NCI-H1436 treated with DMSO at 0.1 percent for 48 hours (cell line): Measurements from ENCODE around the gene CNRIP1.

Source experiments
- DNase-seq: peaks from one replicate; lab custom pipeline; 2025; lab: John Stamatoyannopoulos, UW

CNRIP1 gene

DNA sequence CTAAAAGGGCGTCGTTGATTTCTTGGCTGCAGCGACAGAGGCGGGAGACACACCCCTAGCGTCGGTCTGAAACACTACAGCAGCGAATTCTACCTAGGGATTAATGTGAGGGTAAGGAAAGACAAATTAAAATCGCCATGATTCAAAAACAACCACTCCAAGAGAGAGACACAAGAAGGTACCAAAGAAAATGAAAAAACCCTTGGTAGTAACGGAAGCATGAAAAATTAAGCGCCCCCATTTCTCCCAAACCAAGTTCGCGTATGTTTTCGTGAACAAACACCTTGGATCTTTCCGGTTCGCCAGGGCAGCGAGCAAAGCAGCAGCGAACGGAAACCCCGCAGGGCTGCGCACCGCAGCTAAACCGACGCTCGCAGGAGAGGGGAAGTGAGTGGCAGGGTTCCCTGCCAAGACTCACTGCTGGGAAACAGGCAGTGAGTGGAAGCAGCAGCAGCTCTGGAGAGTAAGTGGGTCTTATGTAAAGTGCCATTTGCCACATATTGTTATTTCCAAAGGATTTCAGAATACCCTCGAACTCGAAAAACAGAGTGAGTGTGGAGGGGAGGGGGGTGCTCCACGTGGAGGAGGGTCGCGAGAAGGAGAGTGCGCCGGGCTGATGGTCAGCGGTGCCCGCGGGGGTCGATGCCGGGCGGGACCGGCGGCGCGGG, 68.4 kb downstream of the CNRIP1 start:
- DNase-seq = peak; percentile 25

DNA sequence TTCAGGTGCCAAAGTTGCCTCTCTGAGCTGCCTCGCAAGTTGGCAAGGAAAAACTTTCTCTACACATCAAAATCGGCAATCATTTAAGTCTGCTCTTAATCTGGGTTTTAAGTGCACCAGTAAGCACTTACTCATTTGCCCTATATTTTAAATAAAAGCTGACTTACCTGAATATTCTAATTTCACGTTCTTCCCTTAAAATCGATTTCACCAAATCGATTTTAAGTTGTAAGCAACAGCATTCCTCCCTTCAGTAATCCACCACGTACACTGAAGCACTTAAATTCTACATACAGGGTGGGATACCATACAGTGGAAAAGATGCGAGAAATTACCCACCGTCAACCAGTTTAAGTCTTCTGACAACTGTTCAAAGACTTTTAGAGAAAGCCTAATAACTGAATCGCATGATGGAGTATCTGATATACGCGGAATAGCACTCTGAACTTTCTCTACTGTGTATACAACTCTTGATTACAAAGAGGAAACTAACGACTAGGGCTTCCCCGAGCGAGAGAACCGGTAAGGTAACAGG, 69.0 kb downstream of the CNRIP1 start:
- no peak for DNase-seq

DNA sequence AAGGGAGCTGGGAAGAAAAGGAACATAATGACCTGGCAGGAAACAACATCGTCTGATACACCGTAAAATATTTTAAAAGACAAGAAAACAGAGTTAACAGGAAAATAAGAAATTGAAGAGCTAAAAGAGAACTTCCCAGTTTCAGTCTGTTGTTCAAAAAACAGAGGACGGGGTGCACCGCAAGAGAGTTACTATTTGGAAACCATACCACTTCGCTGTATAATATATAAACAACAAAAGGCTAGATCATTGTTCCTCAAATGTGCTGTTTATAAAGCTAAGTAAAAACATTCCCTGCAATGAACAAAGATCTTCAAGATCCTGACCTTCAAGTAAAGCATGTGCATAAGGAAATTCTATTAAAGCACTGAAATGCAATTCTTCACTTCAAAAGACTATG, 69.6 kb downstream of the CNRIP1 start:
- no peak for DNase-seq

DNA sequence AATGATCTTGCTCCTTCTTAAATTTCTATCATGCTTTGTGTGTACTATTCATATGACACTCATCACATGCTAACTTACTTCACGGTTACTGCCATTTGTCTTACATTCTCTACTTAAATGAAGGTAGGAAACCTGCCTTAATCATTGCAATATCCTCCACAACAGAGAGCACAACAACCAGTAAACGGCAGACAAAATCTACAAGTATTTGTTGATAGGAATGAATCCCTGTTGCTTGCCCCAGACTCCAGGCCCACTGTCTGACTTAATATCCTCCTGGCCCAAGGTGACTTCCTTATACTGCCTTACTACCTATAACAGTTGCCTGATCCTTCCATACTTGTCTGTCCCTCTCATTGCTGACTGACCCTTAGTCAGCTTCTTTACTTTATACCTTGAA, 70.9 kb downstream of the CNRIP1 start:
- no peak for DNase-seq

DNA sequence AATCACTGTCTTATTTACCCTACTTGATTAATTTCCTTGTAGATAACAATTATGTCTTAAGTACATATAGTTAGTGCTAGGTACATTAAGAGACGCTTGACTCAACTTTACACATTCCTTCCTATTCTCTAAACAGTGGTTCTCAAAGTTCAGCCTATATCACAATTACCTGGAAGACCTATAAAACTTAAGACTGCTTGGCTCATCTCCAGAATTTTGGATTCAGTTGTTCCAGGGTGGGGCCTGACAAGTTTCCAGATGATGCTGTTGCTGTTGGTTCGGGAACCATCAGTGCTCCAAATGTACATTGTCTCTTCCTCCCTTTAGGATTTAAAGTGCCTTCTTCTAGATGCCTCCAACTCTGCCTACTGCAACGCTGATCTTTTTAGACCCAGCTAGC, 71.4 kb downstream of the CNRIP1 start:
- no peak for DNase-seq

DNA sequence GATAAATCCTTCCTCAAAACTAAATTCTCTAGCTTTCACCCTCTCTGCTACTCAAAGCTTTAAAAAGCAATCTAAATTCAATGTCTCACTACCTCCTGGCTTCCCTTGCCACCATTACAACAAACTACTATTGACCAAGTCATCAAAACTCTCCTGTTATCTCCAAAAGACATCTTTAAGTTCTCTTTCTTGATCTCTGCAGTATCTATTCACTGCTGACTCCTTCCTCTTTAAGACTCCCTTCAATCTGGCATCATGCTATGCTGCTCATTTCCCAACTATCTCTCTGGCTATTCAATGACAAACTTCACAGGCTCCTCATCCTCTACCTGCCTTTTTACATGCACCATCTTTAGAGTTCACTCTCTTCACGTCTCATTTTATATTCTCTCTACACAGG, 73.4 kb downstream of the CNRIP1 start:
- DNase-seq = no peak

DNA sequence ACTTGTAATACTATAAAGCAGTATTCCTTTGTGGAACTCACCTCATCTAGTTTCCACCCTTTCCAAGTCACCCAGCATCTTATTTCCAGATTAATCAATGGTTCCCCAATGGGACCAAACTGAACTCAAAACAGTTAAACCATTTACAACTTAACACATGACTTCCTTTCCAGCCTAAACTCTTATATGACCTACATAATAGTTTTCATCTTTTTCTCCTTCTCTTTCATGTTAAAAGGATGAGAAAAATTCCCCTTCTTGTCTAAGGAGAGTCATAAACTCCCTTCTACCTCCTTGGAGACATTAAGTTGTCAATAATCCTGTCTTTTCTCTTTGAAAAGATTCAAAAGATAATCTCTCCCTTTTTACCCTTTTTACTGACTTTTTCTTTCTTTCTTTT, 74.1 kb downstream of the CNRIP1 start:
- no peak for DNase-seq

DNA sequence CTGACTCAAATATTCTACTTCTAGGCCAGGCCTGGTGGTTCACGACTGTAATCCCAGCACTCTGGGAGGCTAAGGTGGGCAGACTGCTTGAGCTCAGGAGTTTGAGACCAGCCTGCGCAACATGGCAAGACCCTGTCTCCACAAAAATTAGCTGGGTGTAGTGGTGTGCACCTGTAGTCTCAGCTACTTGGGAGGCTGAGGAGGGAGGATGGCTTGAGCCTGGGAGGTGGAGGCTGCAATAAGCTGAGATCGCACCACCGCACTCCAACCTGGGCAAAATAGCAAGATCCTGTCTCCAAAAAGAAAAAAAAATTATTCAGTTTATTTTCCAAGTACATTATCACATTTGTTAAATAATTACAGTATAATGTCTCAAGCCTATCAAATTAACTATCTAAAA, 74.7 kb downstream of the CNRIP1 start:
- DNase-seq = no peak

DNA sequence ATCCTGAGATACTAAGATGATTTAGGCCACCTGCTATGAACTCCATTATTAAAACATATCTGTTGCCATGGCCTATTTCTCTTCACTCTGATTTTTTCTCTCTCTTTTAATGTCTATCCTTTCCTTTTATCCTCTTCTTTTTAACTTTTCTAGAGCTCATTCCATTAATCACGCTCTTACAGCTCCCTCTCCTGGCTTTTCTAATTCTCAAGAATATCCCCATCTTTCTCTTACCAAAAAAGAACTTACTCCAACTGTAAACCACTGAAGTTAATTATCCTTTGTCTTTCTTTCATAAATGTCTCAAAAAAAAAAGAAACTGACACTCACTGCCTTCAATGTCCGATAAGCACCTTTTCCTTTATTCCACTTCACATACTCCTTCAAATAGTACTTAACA, 75.3 kb downstream of the CNRIP1 start:
- no peak for DNase-seq
